Inflammatory macrophage treated with lipopolysaccharide for 4 hours (primary cell): ENCODE results near the gene ARL13A.
A peak's percentile ranks its signal among the peaks of the same experiment; 100 is the strongest.
"Not testable (repeated sequence)": the region's sequence is repeated elsewhere in the genome, so short reads cannot be mapped to it uniquely, and the experiment has no call there.

Experiments used
- DNase-seq: peaks from one replicate; pipeline ENCODE4 v3.0.0-alpha.2; 2020

ARL13A gene

GRCh38 chrX:100969408-100969807, at the start of gene ARL13A:
Gene ARL13A (plus strand): TSS chrX:100969708. CDS start chrX:100973690, 3,982 bp downstream.
- no peak for DNase-seq

GRCh38 chrX:100924375-100924774, 45.1 kb upstream of the ARL13A start:
- DNase-seq = no peak

GRCh38 chrX:100926453-100926852, 43.1 kb upstream of the ARL13A start:
- DNase-seq = no peak

GRCh38 chrX:100928660-100929613, 40.6 kb upstream of the ARL13A start, which contains the start of gene XKRX:
Gene XKRX (minus strand): TSS chrX:100928917. CDS start chrX:100928304, 613 bp downstream.
- no peak for DNase-seq

- DNase-seq = peak; percentile 30
Observed at GRCh38 chrX:100931218-100931924, 38.1 kb upstream of the ARL13A start.

GRCh38 chrX:100931925-100932285, 37.6 kb upstream of the ARL13A start:
- DNase-seq = no peak

GRCh38 chrX:100935767-100936166, 33.7 kb upstream of the ARL13A start:
- DNase-seq = no peak

GRCh38 chrX:100939333-100939732, 30.2 kb upstream of the ARL13A start:
- DNase-seq = no peak

GRCh38 chrX:100944601-100945000, 24.9 kb upstream of the ARL13A start:
- DNase-seq = no peak

- DNase-seq = no peak
Observed at GRCh38 chrX:100946299-100946927, 23.1 kb upstream of the ARL13A start.

GRCh38 chrX:100948557-100948956, 21.0 kb upstream of the ARL13A start:
- no peak for DNase-seq

DNA sequence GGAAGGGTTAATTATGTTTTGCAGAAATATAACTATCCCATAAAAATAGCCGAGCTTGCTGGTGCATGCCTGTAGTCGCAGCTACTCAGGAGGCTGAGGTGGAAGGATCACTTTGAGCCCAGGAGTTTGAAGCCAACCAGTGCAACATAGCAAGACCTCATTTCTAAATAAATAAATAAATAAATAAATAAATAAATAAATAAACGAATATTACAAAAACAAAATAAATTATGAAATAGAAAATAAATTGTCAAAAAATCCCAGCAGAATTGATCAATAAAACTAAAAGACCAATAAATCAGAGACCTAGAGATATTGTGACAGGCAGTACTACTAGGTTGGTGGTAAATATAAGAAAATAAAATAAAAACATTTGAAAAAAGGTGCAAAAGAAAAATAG, 6.7 kb upstream of the ARL13A start:
- DNase-seq = no peak

DNA sequence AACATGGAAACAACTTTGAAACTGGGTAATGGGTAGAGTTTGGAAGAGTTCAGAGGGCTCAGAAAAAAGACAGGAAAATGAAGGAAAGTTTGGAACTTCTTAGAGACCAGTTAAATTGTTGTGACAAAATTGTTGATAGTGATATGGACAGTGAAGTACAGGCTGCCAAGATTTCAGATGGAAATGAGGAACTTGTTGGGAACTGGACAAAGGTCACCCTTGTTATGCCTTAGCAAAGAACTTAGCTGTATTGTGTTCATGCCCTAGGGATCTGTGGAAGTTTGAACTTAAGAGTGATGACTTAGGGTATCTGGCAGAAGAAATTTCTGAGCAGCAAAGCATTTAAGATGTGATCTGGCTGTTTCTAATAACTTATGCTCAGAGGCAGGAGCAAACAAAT, 5.1 kb upstream of the ARL13A start:
- DNase-seq = no peak

DNA sequence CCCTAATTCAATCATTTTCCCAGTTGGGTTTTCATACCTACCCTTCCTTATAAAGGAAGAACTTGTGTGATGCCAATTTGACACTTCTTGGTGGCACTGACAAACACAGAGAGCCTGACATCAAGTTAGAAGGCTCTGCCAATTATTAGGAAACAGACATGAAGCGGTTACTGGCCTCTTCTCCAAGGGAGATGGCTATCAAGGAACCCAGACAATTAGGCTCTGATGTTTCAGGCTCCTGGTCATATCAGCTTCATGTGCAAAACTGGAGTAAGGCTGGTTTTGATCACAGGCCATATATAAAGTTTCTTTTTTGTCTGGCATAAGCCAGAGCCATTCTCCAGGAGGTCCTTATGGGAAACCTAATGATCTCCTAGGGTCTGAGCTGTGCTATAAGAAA, 428 bp downstream of the ARL13A start:
- no peak for DNase-seq

- DNase-seq = no peak
Observed at GRCh38 chrX:100973411-100973810, 3.9 kb downstream of the ARL13A start.

GRCh38 chrX:100975212-100975611, 5.7 kb downstream of the ARL13A start:
- DNase-seq = no peak

DNA sequence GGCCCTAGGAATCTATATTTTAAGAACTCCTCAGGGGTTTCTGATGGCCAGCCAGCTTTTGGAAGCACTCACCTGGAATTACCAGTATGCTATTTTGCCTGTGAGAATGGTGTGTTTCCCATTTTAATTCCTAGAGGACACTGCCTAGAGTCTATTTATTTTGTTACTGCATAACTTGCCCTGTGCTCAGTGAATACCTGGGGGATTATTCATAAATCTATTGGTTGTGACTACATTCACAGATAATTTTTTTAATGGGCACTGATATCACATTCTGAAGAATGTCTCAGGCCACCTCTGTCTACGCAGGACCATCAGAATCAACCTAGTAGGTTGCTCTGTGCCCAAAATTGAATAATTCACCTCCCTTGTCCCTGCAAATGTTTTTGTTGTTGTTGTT, 6.7 kb downstream of the ARL13A start:
- DNase-seq = no peak

- DNase-seq = no peak
Observed at GRCh38 chrX:100979881-100980607, 10.5 kb downstream of the ARL13A start.

GRCh38 chrX:100980608-100981497, 11.3 kb downstream of the ARL13A start:
- no peak for DNase-seq

DNA sequence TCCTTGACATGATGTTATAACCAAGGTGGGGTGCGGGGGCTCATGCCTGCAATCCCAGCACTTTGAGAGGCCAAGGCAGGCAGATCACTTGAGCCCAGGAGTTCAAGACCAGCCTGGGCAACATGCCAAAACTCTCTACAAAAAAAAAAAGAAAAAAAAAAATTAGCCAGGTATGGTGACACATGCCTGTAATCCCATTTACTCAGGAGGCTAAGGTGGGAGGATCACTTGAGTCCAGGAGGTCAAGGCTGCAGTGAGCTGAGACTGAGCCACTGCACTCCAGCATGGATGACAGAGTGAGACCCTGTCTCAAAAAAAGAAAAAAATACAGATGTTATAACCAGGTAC, 12.0 kb downstream of the ARL13A start:
- not testable (repeated sequence) for DNase-seq

GRCh38 chrX:100984818-100985217, 15.3 kb downstream of the ARL13A start:
- no peak for DNase-seq

GRCh38 chrX:100990139-100990538, 20.6 kb downstream of the ARL13A start:
- DNase-seq = no peak
